NT2/D1 (cell line): ENCODE data around the gene GRAP.

Experiments used
- YY1 ChIP-seq: IDR thresholded peaks from 2 replicates; pipeline ENCODE4 v1.6.1; 2011; ENCODE audit not compliant: insufficient read length, insufficient read depth
- ZNF274 ChIP-seq: IDR thresholded peaks from 2 replicates; pipeline ENCODE4 v1.6.1; 2011; ENCODE audit warnings: mild to moderate bottlenecking, low read depth, low read length

GRCh38 chr17:18988546-18989173 lies 58.1 kb downstream of the GRAP start:
- TF ChIP-seq ZNF274 (no peak), YY1 (no peak)
